Inflammatory macrophage treated with lipopolysaccharide for 4 hours (primary cell): ENCODE measurements around the gene USP46.

ENCODE experiments used
- DNase-seq: peaks from one replicate; pipeline ENCODE4 v3.0.0-alpha.2; 2020

Gene USP46

GRCh38 chr4:52651996-52652672 lies 7.0 kb downstream of the USP46 start:
- no peak for DNase-seq

- no peak for DNase-seq
Measured at GRCh38 chr4:52648836-52649235, 10.3 kb downstream of the USP46 start.

GRCh38 chr4:52646741-52647140 lies 12.4 kb downstream of the USP46 start:
- DNase-seq, result no peak

- no peak for DNase-seq
Measured at GRCh38 chr4:52646096-52646495, 13.0 kb downstream of the USP46 start.

GRCh38 chr4:52645300-52645699 lies 13.8 kb downstream of the USP46 start:
- DNase-seq, result no peak

GRCh38 chr4:52643785-52644244 lies 15.3 kb downstream of the USP46 start:
- DNase-seq, result no peak

- no peak for DNase-seq
Measured at GRCh38 chr4:52643190-52643589, 15.9 kb downstream of the USP46 start.

GRCh38 chr4:52641854-52642563 lies 17.1 kb downstream of the USP46 start:
- DNase-seq, result peak; percentile 36

- no peak for DNase-seq
Measured at GRCh38 chr4:52640808-52641565, 18.1 kb downstream of the USP46 start.

GRCh38 chr4:52638717-52639116 lies 20.4 kb downstream of the USP46 start:
- DNase-seq, result peak; percentile 33

GRCh38 chr4:52637116-52637515 lies 22.0 kb downstream of the USP46 start:
- DNase-seq, result no peak

- no peak for DNase-seq
Measured at GRCh38 chr4:52635560-52635959, 23.5 kb downstream of the USP46 start.

GRCh38 chr4:52635130-52635529 lies 24.0 kb downstream of the USP46 start:
- DNase-seq, result no peak

- no peak for DNase-seq
Measured at GRCh38 chr4:52633846-52634245, 25.3 kb downstream of the USP46 start.

- DNase-seq, result no peak
Measured at GRCh38 chr4:52628974-52629373, 30.1 kb downstream of the USP46 start.

- DNase-seq, result no peak
Measured at GRCh38 chr4:52628543-52628942, 30.6 kb downstream of the USP46 start.

- DNase-seq, result peak; percentile 1
Measured at GRCh38 chr4:52627876-52628275, 31.2 kb downstream of the USP46 start.

- no peak for DNase-seq
Measured at GRCh38 chr4:52625216-52625615, 33.9 kb downstream of the USP46 start.

GRCh38 chr4:52622564-52622963 lies 36.5 kb downstream of the USP46 start:
- no peak for DNase-seq

GRCh38 chr4:52621567-52621966 lies 37.5 kb downstream of the USP46 start:
- DNase-seq, result no peak

- DNase-seq, result no peak
Measured at GRCh38 chr4:52619591-52619931, 39.5 kb downstream of the USP46 start.

- DNase-seq, result no peak
Measured at GRCh38 chr4:52618795-52619590, 40.1 kb downstream of the USP46 start.
